VCaP (cell line): ENCODE results near the gene TNIK.
"Not testable (repeated sequence)": the region's sequence is repeated elsewhere in the genome, so short reads cannot be mapped to it uniquely, and the experiment has no call there.

ENCODE experiments used
- H3K27ac ChIP-seq: fragments of 450-650 bp; 2 replicates; pipeline ENCODE4 v1.5.1; 2017
- CTCF ChIP-seq: fragments of 450-650 bp; conservative IDR thresholded peaks from 2 replicates; pipeline ENCODE4 v1.5.1; 2017; ENCODE audit warnings: mild to moderate bottlenecking, moderate library complexity

Gene TNIK

GRCh38 chr3:171455603-171456550, 4.3 kb downstream of the TNIK start:
- TF ChIP-seq CTCF, result no peak
- no peak overlapping the region for H3K27ac ChIP-seq

- no peak overlapping the region for H3K27ac ChIP-seq
- no peak for TF ChIP-seq CTCF
Observed at GRCh38 chr3:171454041-171454440, 6.2 kb downstream of the TNIK start.

GRCh38 chr3:171453180-171453886, 6.9 kb downstream of the TNIK start:
- TF ChIP-seq CTCF, result no peak; the same call in 1 of the 2 replicates
- H3K27ac ChIP-seq, result no peak overlapping the region

GRCh38 chr3:171452328-171452727, 7.9 kb downstream of the TNIK start:
- H3K27ac ChIP-seq, result no peak overlapping the region
- TF ChIP-seq CTCF, result no peak

GRCh38 chr3:171451915-171452314, 8.3 kb downstream of the TNIK start:
- TF ChIP-seq CTCF, result no peak

GRCh38 chr3:171447579-171447891, 12.7 kb downstream of the TNIK start:
- H3K27ac ChIP-seq, result not testable (repeated sequence)

More at GRCh38 chr3:171451915-171452314, 8.3 kb downstream of the TNIK start:
- no peak overlapping the region for H3K27ac ChIP-seq

- H3K27ac ChIP-seq, result no peak overlapping the region
- TF ChIP-seq CTCF, result no peak
Observed at GRCh38 chr3:171446801-171447578, 13.2 kb downstream of the TNIK start.
